ENCODE data around the gene PDCD6IP. TPM values are rescaled to one million over a fixed set of nuclear protein-coding genes. Genes with fewer than 3 reads are reported as not detected.

The PDCD6IP gene
- total RNA-seq, 1 donor from 2014 or later, result 133 TPM

- DNase-seq (no peak), ATAC-seq (no peak)
- intact Hi-C loops (cut with micrococcal nuclease), result loop anchor here (5.0 to 10.0 kb wide), 2 partner anchors 75 to 153 kb away; partner anchors contain the start of gene CLASP2
Observed at GRCh38 chr3:33790091-33790490, 8.3 kb upstream of the PDCD6IP start.

- no peak for ATAC-seq
- DNase-seq, result no peak
- intact Hi-C loops (cut with micrococcal nuclease), result loop anchor here (5.0 to 10.0 kb wide), 2 partner anchors 77 to 154 kb away; partner anchors contain the start of gene CLASP2
Observed at GRCh38 chr3:33791477-33792166, 6.8 kb upstream of the PDCD6IP start.

GRCh38 chr3:33792167-33792892 is 6.1 kb upstream of the PDCD6IP start:
- ATAC-seq, result no peak
- DNase-seq, result no peak
- intact Hi-C loops (cut with micrococcal nuclease), result loop anchor here (5.0 to 10.0 kb wide), 2 partner anchors 78 to 155 kb away; partner anchors contain the start of gene CLASP2

- ATAC-seq (no peak), DNase-seq (no peak)
- intact Hi-C loops (cut with micrococcal nuclease), result loop anchor here (10.0 kb wide), 1 partner anchor 80 kb away; the partner anchor contains the start of gene CLASP2
Observed at GRCh38 chr3:33795131-33795530, 3.3 kb upstream of the PDCD6IP start.

GRCh38 chr3:33795856-33796536 is 2.4 kb upstream of the PDCD6IP start:
- DNase-seq (no peak), ATAC-seq (no peak)
- intact Hi-C loops (cut with micrococcal nuclease), result loop anchor here (10.0 kb wide), 1 partner anchor 81 kb away; the partner anchor contains the start of gene CLASP2

- DNase-seq, result no peak
- peak; percentile 38 for ATAC-seq
- intact Hi-C loops (cut with micrococcal nuclease), result loop anchor here (10.0 kb wide), 1 partner anchor 83 kb away; the partner anchor contains the start of gene CLASP2
Observed at GRCh38 chr3:33798113-33798417, 365 bp upstream of the PDCD6IP start.

GRCh38 chr3:33799202-33799551 is 747 bp downstream of the PDCD6IP start:
- ATAC-seq (no peak), DNase-seq (no peak)
- intact Hi-C loops (cut with micrococcal nuclease), result loop anchor here (10.0 kb wide), 1 partner anchor 84 kb away; the partner anchor contains the start of gene CLASP2

GRCh38 chr3:33803252-33803651 is 4.8 kb downstream of the PDCD6IP start:
- intact Hi-C loops (cut with micrococcal nuclease), result no loop called here
- DNase-seq (no peak), ATAC-seq (no peak)

- no peak for ATAC-seq
- no peak for DNase-seq
- intact Hi-C loops (cut with micrococcal nuclease), result no loop called here
Observed at GRCh38 chr3:33803894-33804526, 5.6 kb downstream of the PDCD6IP start.

GRCh38 chr3:33807191-33807590 is 8.8 kb downstream of the PDCD6IP start:
- DNase-seq (peak; percentile 44), ATAC-seq (peak; percentile 74)
- intact Hi-C loops (cut with micrococcal nuclease), result no loop called here

GRCh38 chr3:33808559-33808958 is 10.1 kb downstream of the PDCD6IP start:
- ATAC-seq, result no peak
- DNase-seq, result no peak
- intact Hi-C loops (cut with micrococcal nuclease), result no loop called here

GRCh38 chr3:33810545-33810944 is 12.1 kb downstream of the PDCD6IP start:
- no peak for DNase-seq
- ATAC-seq, result peak; percentile 75
- intact Hi-C loops (cut with micrococcal nuclease), result no loop called here

GRCh38 chr3:33821989-33822388 is 23.6 kb downstream of the PDCD6IP start:
- ATAC-seq (no peak), DNase-seq (no peak)

GRCh38 chr3:33823821-33824220 is 25.4 kb downstream of the PDCD6IP start:
- DNase-seq (no peak), ATAC-seq (peak; percentile 43)
- intact Hi-C loops (cut with micrococcal nuclease), result no loop called here

More at GRCh38 chr3:33821989-33822388, 23.6 kb downstream of the PDCD6IP start:
- intact Hi-C loops (cut with micrococcal nuclease), result no loop called here

- DNase-seq (no peak), ATAC-seq (no peak)
- intact Hi-C loops (cut with micrococcal nuclease), result no loop called here
Observed at GRCh38 chr3:33825111-33825510, 26.7 kb downstream of the PDCD6IP start.

GRCh38 chr3:33826206-33826605 is 27.8 kb downstream of the PDCD6IP start:
- ATAC-seq (no peak), DNase-seq (no peak)
- intact Hi-C loops (cut with micrococcal nuclease), result no loop called here

GRCh38 chr3:33826688-33827087 is 28.3 kb downstream of the PDCD6IP start:
- intact Hi-C loops (cut with micrococcal nuclease), result no loop called here
- DNase-seq (no peak), ATAC-seq (no peak)

- DNase-seq (no peak), ATAC-seq (no peak)
- intact Hi-C loops (cut with micrococcal nuclease), result no loop called here
Observed at GRCh38 chr3:33829720-33830119, 31.3 kb downstream of the PDCD6IP start.

GRCh38 chr3:33831053-33831452 is 32.6 kb downstream of the PDCD6IP start:
- ATAC-seq (no peak), DNase-seq (no peak)
- intact Hi-C loops (cut with micrococcal nuclease), result no loop called here

All from left ventricle myocardium superior (tissue), 1 donor.